SH-SY5Y (cell line): Measurements from ENCODE around the gene TLX2.

Source experiments
- GATA2 ChIP-seq: IDR thresholded peaks from 2 replicates; pipeline ENCODE4 v1.6.1; 2011; ENCODE audit warnings: mild to moderate bottlenecking, low read depth, low read length
- GATA3 ChIP-seq: IDR thresholded peaks from 2 replicates; pipeline ENCODE4 v1.6.1; 2011; ENCODE audit warnings: low read depth, mild to moderate bottlenecking, low read length, moderate library complexity

DNA sequence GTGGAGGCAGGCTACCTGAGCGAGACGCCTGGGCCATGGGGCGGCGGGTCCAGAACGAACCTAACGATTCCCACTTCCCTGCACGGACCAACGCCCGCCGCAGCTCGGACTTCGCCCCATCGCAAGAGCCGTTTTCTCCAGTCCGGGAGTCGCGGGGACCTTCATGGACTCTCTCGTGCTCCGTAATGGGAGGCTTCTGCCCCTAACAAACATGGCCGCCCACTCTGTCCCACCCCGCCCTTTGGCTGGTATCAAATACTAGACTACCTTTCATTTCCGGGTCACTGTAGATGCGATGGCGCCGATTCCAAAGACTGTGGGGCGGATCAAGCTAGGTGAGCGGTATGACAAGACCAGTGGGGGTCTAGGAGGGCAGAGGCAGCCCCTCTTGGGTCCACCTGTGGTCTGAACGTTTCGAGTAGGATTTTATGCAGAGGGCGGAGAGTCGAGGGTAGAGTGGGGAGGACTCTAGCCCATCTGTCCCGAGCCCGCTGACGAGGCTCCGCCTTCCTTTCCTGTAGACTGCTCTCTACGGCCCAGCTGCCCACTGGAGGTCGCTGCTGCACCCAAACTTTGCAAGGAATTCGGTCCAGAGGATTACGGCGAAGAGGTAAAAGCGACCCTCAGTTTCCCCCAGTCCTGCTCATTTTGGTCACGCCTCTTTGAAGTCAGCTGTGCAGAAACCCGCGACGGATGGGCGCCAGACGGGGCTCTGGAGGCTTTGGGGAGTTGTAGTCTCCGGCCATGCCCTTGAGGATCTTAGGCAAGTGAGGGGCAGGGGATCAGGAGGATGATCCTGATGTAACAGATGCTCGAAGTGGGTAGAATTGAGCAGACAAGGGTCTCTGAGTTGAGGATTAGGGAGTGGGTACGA lies 31.2 kb upstream of the TLX2 start, which contains the start of the genes CCDC142 and TTC31:
- TF ChIP-seq GATA2 = 0 out of 2 replicates have a peak, but pooled peaks have one; percentile 30
- TF ChIP-seq GATA3 = no peak
